Activated CD8-positive, alpha-beta memory T cell treated with anti-CD3 and anti-CD28 coated beads for 48 hours (primary cell): ENCODE data around the gene RNF25.

Experiments
- DNase-seq, 3 experiments: peaks; one replicate each; pipeline ENCODE4 v3.0.0-alpha.2; 2020; ENCODE audit warnings: low read depth in 2 of 3, low spot score in 2 of 3

Gene RNF25

DNA sequence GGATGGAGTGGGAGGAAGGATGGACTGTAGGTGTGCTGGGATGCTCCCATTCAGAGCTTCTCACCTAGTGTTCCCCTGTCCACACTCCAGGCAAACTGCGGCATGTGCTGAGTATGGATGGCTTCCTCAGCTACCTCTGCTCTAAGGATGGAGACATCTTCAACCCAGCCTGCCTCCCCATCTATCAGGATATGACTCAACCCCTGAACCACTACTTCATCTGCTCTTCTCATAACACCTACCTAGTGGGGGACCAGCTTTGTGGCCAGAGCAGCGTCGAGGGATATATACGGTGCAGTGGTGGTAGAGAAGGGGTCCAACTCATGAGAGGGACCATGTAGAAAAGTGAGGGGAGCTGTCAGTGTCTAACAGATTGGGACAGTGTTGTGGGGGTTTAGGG, 43.9 kb downstream of the RNF25 start:
- DNase-seq = no peak

DNA sequence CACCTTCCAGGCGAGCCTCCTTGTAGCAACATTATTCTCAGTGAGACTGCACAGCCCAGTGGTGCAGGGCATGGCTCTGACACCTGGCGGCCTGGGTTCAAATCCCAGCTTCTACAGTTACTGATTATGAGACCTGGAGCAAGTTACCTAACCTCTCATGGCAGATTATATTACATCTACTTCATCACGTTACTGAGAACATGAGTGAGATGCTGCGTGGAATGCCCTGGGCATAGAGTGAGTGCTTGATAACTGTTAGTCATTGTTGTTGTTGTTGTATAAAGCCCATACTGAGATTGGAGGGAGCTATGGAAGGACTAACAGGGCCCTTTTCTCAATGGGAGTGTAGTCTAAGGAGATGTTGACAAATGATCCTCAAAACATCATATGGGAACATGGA, 45.4 kb downstream of the RNF25 start:
- DNase-seq = no peak

DNA sequence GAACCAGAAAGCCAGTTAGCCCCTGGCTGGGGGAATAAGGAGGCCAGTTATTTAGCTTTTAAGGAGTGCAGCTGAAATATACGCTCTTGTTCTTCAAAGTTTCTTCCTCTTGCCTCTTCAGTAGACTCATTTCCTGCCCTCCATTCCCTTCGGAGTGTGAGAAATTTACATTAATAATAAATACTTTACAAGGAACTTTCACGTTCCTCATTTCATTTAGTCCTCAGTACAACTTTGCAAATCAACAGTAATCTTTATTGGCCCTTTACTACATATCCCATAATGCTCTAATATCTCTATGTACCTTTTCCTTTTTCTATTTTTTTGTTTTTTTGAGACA, 48.5 kb downstream of the RNF25 start:
- DNase-seq = no peak

DNA sequence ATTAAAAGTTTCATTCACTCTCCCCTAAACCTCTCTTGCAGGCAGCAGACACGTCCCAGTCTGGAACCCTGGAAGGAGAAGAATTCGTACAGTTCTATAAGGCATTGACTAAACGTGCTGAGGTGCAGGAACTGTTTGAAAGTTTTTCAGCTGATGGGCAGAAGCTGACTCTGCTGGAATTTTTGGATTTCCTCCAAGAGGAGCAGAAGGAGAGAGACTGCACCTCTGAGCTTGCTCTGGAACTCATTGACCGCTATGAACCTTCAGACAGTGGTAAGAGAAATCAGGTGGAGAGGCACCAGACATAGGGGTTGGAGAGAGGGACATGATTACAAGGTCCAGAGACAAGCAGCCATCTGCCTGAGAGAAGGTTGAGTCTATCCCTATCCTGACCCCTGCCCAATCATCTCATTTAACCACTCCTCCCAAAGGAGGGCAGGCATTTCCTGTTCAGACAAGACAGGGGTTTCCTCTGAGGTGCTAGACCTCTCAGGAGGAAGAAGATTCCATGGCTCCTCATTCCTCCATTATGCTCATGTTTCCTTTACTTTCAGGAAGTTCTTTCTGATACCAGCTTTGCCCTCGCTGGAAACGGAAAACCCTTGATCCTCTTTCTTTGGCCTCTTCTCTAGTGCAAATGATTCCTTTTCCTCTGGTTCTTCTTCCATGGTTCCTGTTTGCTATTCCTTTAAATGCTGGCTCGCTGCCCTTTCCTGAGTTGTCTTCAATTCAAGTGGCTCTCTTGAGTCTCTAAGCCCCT, 49.0 kb downstream of the RNF25 start:
- no peak for DNase-seq

DNA sequence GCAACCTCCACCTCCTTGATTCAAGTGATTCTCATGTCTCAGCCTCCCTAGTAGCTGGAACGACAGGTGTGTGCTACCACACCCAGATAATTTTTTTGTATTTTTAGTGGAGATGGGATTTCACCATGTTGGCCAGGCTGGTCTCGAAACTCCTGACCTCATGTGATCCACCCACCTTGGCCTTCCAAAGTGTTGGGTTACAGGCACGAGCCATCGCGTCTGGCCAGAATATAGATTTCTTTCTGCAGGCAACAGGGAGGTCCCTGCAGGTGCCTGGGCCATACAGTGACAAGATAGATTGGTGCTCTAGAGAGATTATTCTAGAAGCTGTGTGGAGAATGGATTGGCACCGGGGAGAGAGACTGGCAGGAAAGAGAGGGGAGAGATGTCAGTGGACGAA, 50.8 kb downstream of the RNF25 start:
- no peak for DNase-seq

DNA sequence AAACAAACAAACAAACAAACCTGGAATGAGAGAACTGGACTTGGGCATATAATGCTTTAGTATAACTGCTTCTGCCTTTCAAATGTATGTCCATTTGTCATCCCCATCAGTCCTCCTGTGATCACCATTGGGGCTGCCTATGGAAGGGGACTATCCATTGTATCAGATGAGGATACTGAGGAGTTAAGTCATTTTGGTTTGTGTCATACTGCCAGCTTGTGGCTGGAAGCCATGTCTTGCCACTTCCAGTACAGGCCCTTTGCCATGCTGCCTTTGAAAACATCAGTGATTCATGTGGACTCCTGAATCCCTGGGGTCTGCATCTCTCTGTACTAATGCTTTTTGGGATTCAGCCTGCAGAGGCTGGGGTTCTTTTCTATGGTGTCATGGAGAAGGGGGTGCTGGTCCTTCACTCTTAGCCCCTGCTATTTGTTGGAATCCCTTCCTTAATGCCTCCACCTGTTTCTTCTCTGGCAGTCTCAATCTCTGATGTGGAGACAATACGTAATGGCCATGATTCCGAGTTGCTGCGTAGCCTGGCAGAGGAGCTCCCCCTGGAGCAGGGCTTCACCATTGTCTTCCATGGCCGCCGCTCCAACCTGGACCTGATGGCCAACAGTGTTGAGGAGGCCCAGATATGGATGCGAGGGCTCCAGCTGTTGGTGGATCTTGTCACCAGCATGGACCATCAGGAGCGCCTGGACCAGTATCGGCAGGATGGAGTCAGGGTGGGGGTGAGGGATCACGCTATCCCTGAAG, 53.5 kb downstream of the RNF25 start:
- DNase-seq = no peak

DNA sequence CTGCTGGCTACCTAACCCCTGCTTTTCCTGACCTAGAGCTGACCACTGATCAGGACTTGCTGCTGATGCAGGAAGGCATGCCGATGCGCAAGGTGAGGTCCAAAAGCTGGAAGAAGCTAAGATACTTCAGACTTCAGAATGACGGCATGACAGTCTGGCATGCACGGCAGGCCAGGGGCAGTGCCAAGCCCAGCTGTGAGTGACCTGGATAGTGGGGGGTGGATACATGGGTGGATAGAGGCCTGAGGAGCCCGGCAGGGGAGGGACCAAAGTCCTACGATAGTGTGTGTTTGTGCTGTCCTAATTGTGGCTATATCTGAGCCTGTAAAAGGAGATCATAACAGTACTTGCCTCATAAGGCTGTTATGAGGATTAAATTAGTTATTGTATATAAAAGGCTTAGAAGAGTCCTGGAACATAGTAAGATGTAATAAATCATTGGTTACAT, 55.9 kb downstream of the RNF25 start:
- no peak for DNase-seq
